HS-27A (cell line): ENCODE measurements around the gene PLXDC2.
A peak's percentile ranks its signal among the peaks of the same experiment; 100 is the strongest.
"Not testable (repeated sequence)": the region's sequence is repeated elsewhere in the genome, so short reads cannot be mapped to it uniquely, and the experiment has no call there.

Experiments used
- DNase-seq: peaks from one replicate; pipeline ENCODE4 v3.0.0-alpha.2; 2012; ENCODE audit warnings: low read depth, missing footprints

PLXDC2 gene

DNA sequence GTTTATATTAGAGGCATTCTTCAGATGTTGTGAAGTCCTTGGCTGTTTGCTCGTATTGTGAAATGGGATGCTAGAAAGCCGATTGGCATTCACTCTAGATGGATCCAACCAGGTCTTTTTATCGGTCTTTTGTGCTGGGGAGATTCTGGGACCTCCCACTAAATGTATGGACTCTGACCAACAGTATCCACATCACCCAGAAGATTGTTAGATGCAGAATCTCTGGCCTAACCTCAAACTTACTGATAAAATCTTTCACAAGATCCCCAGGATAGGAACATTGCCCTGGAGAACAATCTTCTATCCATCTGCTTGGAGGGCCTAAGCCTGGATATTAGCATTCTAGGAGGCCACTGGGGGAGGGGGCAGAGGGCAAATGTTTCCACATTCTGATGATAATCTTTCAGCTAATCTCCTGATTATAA, 160.9 kb downstream of the PLXDC2 start:
- no peak for DNase-seq

DNA sequence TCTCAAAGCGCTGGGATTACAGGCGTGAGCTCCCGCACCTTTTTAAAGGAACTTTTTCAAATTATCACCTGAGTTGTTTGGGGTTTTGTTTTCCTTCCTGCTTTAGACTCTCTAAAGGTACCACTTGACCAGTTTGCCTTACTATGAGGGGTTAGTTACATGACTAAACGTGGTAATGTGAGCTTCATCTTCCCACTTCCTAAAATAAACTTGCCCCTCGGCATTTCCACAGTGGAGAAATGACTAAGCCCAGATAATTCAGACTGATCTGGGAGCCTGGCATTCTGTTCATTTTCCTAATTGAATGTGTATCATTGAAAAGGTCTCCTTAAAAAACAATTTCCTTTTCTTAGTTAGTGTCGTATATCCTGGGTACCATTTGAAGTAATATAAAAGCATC, 163.4 kb downstream of the PLXDC2 start:
- no peak for DNase-seq

DNA sequence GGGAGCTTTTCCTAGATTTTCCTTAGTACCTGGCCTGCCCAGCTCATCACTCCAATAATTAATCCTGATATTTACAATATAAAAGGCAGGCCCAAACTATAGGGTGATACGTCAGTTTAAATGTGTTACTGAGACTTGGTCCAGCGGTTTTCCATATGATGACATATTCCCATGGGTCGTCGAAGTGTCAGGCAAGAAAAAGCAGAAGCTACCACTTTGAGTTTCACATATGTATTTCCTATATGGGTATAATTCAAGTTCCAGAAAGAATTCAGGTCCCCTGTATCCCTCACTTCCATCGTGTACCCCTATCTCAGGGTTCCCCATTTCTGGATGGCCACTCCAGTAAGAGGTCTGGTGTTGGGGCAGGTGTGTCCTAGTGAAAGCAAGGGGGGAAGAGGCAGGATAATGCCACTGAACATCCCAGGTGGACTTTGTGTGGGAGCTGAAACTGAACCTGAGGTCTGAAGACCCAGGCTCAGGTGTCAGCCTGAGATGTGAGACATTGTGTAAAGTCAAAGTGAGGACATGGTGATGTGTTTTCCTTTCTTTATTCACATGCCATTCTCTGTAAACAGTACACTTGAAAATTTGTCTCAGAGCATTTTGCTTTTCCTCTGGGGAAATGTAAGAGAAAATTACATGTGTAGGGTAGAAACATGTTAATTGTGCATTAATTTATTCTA, 167.8 kb downstream of the PLXDC2 start:
- DNase-seq, result no peak

DNA sequence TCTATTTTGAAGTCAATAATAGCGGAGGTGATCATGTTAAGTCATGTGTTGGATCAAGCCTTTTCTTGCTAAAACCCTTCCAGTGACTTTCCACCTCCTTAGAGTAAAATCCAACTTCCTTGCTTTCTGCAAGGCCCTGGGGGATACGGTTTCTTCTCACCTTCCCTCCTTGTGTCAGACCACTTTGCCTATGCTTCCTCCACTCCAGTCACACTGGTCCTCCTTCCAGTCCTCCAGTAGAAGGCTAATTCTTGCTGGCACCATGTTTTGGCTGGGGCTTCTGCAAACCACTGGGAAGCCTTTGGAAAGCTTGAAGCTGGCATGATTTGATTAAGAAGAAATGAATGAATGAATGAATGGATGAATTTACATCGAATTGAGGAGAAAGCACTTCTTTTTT, 169.5 kb downstream of the PLXDC2 start:
- no peak for DNase-seq

DNA sequence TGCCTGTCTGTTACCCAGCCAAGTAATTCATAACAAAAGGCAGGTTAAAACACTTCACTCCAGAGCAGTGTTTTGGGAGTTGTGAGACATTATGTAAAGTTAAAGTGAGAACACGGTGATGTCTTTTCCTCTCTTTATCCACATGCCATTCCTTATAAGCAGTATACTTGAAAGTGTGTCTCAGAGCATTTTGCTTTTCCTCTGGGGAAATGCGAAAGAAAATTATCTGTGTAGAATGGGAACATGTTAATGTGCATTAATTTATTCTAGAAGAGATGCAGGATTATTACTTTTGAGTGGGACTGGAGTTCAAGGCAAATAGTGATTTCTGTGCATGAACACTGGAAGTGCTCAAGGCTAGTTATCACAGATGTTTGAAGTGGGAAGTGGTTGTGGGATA, 170.4 kb downstream of the PLXDC2 start:
- no peak for DNase-seq

DNA sequence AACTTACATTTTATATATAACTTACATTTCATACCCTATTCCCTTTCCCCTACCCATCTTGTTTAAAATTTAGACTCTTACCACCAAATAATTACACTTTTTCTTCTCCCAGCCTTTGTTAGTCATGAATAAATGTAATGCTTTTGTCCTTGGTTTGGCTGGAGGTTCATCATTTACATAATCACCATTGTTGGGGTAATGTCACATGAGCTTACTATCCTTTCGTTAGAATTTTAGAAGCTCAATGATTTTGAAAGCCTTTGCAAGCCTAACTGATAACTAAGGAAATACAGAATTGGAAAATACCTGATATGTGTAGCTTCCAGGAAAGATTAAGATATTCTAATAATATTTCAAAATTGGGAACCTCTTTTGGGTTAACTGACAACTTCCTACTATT, 171.7 kb downstream of the PLXDC2 start:
- no peak for DNase-seq

DNA sequence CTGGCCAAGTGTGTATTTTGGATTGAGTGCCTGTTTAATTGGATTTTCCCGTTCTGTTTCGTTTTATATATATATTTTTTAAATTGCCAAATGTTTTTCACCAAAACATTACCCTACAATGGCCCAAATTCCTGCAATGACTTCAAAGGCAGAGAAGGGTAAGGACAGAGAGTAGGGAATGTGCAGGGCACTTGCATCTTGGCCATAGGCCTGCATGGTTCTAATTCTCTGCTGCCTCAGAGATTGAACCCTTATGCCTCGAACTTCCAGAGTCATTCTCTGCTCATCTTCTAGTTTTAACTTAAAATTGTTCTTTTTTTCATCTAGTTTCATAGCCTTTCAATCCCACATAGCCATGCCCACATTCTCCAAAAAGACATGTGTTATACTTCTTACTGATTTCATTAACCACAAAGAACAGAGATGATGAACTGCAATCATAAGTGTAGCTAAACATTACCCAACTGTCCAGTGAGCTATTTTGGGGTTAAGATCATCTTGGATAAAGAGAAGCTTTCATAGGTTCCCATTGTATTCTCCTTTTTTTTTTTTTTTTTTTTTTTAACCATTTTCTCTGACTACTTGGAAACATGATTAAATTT, 177.6 kb downstream of the PLXDC2 start:
- no peak for DNase-seq

DNA sequence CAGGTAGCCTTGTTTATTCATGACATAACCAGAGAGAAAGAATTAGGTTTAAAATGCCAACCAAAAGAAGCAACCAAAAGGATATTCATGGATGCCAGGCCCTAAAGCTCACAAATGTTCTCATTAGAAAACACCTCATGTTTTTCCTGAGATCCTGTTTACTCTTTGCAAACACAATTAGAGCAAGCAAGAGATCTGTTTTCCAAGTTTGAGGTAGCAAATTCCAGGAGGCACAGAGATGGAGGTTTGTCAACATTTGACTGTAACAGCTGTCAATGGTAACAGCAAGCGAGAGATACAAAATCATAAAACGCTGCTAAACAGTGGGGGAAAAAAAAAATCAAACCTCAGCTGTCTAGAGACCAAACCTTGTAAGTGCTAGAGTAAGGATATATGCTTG, 182.2 kb downstream of the PLXDC2 start:
- no peak for DNase-seq

DNA sequence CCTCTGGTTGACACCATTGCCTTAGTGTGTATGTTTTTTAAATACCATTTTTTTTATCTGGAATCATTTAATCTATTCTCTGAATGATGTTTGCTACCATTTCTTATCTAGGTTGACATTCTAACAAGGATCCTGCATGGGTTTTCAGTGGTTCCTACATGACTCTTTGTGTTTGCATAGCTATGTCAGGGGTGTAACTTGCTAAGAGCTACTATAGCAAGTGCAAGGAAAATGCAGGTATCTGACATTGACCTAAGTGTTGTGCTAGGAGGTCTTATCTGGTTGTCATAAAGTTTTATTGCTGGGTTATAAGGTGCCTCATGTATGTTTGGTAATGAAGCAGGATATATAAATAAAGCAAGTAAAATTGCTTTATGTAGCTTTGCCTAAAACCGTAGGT, 183.2 kb downstream of the PLXDC2 start:
- DNase-seq, result no peak

DNA sequence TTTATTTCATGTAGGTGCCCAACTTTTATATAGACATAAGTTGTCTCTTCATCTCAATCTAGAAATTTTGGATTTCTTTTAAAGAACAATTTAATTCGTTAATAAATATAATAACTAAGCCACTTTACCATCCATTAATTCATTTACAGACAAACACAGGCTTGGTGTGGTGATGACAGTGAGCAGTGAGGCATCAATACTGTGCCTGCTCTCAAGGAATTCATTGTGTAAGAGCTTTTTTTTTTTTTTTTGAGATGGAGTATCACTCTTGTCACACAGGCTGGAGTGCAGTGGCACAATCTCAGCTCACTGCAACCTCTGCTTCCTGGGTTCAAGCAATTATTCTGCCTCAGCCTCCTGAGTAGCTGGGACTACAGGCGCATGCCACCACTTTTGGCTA, 185.8 kb downstream of the PLXDC2 start:
- DNase-seq, result not testable (repeated sequence)

DNA sequence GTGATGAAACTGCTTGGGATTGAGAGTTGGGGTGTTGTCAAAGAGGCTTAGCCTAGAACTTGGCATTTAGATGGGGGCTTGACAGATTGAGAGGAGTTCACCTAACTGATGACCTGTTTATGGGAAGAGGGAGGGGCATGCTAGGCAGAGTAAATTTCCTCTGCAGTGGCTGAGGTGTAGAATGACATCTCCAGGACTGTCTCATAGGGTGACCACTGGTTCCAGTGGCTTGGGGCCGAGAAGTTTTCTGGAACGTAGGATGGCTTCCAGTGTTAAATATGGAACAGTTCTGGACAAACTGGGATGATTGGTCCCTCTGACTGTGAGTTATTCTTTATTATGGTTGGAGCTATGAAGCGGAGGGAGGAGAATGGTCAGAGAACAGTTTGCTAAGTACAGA, 186.4 kb downstream of the PLXDC2 start:
- DNase-seq, result no peak

DNA sequence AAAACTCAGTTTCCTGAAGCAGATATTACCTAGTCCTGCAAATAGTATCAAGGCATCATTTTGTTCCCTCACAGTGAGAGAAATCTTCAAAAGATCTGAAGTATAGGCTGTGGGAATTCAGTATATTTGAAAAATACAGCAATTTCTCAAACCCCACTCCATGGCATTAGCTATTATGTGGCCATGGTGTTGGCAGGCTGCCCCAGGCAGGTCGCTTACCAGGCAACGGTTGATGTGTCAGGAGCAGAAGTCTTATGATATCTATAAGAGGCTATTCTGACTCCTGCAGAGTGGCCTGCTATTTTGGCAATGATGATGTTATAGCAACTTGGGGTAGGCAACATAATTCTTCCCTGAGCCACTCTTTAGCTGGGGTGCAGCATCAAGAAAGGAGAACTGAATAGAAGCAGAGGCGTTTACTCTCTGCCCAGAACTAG, 187.9 kb downstream of the PLXDC2 start:
- DNase-seq, result no peak

DNA sequence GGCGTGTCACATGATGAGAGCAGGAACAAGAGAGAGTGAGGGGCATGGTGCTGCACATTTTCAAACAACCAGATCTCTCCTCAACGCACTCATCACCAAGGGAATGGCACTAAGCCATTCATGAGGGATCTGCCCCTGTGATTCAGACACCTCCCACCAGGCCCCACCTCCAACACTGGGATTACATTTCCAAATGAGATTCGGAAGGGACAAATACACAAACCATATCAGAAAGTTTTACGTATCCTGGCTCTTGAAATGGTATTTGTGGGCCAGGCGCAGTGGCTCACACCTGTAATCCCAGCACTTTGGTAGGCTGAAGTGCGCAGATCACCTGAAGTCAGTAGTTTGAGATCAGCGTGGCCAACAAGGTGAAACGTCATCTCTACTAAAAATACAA, 189.4 kb downstream of the PLXDC2 start:
- no peak for DNase-seq

DNA sequence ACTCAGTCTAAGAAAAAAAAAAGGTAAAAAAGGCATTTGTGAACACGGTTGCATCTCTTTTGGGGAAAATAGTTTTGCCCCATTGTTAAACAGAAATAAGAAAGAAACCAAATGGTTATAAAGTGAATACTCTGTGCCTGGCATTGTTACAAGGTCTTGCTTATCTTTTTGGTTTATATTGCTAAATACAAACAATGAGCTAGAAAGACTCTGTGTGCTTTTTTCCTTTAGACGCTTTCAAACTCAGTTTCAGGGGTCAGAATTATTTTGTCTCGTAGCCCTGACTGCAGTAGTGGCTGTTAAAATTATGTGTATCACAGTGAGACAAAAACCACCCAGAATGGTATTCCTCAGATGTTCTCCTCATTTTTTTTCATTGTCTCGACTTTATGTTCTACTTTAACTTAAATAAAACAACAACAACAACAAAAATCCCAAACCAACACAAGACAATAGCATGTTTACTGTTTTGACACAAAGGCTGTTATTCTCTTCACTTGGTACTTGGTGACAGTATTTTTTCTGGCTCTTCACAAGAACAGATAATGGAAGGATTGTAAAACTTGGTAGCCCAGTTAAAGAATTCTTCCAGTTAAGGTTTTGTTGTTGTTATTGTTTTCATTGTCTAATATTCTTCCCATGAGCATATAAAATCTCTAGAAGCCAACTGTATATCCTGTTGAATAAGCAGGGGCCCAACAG, 190.1 kb downstream of the PLXDC2 start:
- DNase-seq, result no peak

DNA sequence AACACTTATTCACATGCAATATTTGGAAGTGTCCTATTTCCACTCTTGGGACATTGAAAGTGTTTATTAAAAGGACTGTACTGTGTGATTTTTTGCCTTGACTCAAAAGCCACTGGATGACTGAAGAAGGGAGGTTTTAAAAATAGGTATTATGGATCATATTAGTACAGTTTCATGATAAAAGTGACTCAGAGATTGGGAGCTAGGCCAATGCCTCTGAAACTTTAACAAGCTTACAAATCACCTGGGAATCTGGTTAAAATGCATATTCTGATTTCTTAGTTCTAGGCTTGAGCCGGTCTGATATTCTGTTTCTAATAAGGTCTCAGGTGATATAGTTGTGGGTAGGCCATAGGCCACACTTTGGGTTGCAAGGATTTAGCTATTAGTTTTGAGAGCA, 191.2 kb downstream of the PLXDC2 start:
- no peak for DNase-seq

DNA sequence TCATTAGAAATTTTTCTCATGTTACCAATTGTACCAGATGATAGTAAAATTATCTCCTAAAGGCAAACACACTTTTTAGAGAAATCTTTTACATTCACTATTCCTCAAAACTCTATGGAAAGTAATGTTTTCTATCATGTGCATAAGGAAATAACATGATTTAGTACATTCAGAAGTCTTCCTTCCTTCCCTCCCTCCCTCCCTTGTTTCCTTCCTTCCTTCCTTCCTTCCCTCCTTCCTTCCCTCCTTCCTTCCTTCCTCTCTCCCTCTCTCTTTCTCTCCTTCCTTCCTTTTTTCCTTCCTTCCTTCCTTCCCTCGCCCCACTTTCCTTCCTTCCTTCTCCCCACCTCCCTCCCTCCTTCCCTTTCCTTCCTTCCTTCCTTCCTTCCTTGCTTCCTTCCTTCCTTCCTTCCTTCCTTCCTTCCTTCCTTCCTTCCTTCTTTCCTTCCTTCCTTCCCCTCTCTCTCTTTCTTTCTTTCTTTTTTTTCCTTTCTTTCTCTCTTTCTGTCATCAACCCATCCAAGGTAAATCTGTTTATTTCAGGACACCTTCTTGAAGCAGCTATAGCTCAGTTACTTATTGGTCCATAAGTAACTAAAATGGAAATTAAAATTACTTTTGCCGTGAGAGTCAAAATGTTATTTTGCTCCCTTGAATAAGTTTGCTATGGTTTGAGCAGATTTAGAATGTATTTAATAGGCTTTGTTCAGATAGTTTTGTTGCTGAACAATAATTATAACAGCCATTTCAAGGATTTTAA, 197.9 kb downstream of the PLXDC2 start:
- no peak for DNase-seq

DNA sequence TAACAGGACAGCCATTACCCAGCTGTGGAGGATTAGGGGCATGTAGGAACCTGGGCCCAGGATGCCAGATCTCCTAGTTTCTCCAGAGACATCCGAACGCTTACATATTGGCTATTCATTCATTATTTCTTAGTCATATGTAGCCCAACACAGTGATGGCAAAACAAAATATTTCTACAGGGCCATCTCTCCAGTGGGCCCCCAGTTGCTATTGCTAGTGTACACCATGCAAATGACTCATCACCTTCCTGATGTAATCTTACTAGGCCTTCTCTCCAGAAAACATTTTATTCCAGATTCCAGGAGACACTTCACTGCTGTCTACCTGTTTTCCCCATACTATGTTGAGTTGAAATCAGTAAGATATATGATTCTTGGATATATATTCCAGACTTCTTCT, 201.7 kb downstream of the PLXDC2 start:
- DNase-seq, result peak; percentile 3

DNA sequence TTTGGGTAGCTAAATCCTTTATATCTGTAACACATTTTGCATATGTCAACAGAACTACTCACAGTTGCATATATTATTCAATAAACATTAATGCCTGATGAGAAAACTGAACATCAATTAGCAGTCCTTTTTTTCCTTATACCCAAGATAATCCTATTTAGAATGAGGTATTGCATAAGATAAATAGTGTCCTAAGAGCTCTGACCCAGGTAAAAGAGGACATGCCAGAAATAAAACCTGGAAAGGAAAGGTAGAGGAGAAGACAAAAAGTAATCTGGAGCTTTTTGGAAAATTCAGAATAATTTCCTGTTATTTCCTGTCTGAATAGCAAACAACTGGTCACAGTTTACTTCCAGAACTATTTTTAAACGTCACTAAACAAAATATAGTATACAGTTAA, 204.4 kb downstream of the PLXDC2 start:
- no peak for DNase-seq

DNA sequence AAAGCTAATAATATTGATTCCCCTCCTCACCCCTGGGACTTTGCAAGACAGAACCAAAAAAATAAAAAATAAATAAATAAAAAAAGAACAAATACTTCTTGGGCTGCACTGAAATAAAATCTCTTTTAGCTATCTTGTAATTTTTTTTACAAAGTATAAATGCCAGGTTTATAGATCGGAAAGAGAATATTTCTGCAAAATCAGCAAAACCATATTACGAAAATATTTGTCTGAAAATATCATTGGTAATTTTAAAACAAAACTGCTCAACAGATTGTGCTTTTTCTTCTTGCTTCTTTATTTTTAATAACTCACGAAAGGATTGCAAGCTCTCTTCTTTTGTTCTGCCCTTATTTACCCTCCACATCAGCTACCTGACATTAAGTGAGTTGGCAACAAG, 213.3 kb downstream of the PLXDC2 start:
- DNase-seq, result no peak

DNA sequence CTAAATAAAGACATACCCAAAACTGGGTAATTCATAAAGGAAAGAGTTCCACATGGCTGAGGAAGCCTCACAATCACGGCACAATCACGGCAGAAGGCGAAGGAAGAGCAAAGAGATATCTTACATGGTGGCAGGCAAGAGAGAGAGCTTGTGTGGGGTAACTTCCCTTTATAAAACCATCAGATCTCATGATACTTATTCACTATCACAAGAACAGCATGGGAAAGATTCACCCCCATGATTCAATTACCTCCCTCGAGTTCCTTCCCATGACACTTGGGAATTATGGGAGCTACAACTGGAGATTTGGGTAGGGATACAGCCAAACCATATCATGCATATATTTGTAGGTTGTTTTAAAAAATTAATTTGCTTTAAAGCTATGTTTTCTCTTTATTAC, 217.2 kb downstream of the PLXDC2 start:
- no peak for DNase-seq

DNA sequence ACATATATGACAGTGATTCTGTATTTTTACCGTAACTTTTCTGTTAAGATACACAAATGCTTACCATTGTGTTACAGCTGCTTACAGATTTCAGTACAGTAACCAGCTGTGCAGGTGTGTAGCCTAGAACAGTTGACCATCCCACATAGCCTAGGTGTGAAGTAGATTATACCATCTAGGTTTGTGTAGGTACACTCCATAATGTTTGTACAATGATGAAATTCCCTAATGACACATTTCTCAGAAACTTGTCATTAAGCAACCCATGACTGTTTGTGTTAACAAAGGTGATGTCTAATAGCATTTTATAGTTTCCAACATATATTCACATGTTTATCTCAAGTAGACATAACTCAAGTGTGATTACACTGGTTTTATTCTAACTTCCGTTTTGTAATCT, 218.5 kb downstream of the PLXDC2 start:
- no peak for DNase-seq

DNA sequence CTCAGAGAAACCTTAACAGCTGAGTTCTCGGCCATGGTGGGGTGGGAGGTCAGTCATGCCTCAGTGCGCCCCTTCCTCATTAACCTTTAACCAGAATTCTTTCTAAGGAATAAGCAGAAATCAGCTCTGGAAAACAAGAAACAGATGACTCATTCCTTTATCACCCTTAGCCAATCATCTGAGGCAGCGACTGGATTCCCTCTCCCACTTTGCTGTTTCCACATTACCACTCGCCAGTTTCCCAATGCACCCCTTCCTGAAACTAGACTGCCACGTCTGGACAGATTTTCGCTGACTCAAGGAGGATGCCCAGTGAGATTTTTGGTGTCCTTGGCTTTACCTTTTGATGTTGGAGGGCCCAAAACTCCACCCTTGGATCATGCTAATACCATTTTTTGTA, 223.8 kb downstream of the PLXDC2 start:
- no peak for DNase-seq

DNA sequence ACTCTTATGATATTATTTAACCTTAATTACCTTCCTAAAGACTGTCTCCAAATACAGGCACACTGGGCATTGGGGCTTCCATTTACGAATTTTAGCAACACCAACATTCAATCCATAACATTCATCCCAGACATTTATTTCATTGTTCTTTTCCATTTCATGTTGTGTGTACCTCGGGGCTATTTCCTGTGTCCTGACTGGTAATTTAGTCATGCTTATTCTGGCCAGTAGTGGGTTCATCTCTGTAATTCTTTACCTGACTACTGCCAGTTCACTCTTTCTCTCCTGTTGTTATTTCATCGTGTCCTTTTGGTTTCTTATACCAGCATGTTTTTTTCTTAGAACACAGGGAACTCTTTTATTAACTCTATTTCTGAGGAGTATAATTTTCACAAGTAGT, 225.7 kb downstream of the PLXDC2 start:
- DNase-seq, result no peak
